MCF 10A (cell line): ENCODE results near the gene ZNF544. TPM values are rescaled to one million over a fixed set of nuclear protein-coding genes. Genes with fewer than 3 reads are reported as not detected.

ENCODE experiments used
- BruUV-seq: library from RNA; stranded (reverse); fragments of 400-500 nt; replicated peaks from 2 replicates; lab custom pipeline; 2021; lab: Mats Ljungman, UMichigan
- CTCF ChIA-PET: fragments of 300-600 bp; sonication (Branson Sonifier 250); formaldehyde crosslinking; extraction: SDS; loops from one replicate; lab custom pipeline; 2021; ENCODE audit warnings: antibody characterized with exemption, inconsistent platforms; lab: Yijun Ruan, JAX
- POLR2A ChIA-PET: fragments of 300-600, 350-650 bp; sonication (Branson Sonifier 250); formaldehyde crosslinking; extraction: SDS; loops from one replicate; lab custom pipeline; 2020; ENCODE audit warnings: antibody characterized with exemption, inconsistent platforms; lab: Yijun Ruan, JAX
- DNase-seq: peaks from one replicate; pipeline ENCODE4 v3.0.0-alpha.2; 2018; ENCODE audit not compliant: unreplicated experiment
- H3K27ac Mint-ChIP-seq: one replicate; pipeline ENCODE4 v1.8.0; 2022; ENCODE audit warnings: mild to moderate bottlenecking, low read depth, mixed read lengths; ENCODE audit not compliant: unreplicated experiment
- H3K27me3 Mint-ChIP-seq: one replicate; pipeline ENCODE4 v1.8.0; 2022; ENCODE audit warnings: mixed read lengths; ENCODE audit not compliant: insufficient read depth, unreplicated experiment
- H3K36me3 Mint-ChIP-seq: one replicate; pipeline ENCODE4 v1.8.0; 2022; ENCODE audit warnings: mild to moderate bottlenecking, moderate library complexity, mixed read lengths; ENCODE audit not compliant: insufficient read depth, unreplicated experiment
- H3K4me1 Mint-ChIP-seq: one replicate; pipeline ENCODE4 v1.8.0; 2022; ENCODE audit warnings: mixed read lengths; ENCODE audit not compliant: insufficient read depth, unreplicated experiment
- H3K4me3 Mint-ChIP-seq: one replicate; pipeline ENCODE4 v1.8.0; 2022; ENCODE audit warnings: mild to moderate bottlenecking, moderate library complexity, mixed read lengths; ENCODE audit not compliant: unreplicated experiment
- H3K9me3 Mint-ChIP-seq: one replicate; pipeline ENCODE4 v1.8.0; 2022; ENCODE audit warnings: mixed read lengths; ENCODE audit not compliant: unreplicated experiment
- CTCF ChIP-seq: fragments of 200-600 bp; IDR thresholded peaks from one replicate; pipeline ENCODE4 v1.8.0; 2022; ENCODE audit warnings: antibody characterized with exemption, mild to moderate bottlenecking; ENCODE audit not compliant: unreplicated experiment
- intact Hi-C: fragments of 100-400 bp; cut with micrococcal nuclease; formaldehyde crosslinking; loops from 2 replicates; pipeline ENCODE4 v1.14.1; 2022
- total RNA-seq: library from RNA; stranded (reverse); gene quantifications from 2 replicates; pipeline ENCODE4 v1.2.3, GENCODE V29; 2022

ZNF544 gene
- total RNA-seq, 1 experiment from 2014 or later = 42.3 TPM

- Mint-ChIP-seq H3K9me3 (no peaks in the 10 kb centered on the region), H3K27me3 (no peaks in the 10 kb centered on the region)
- BruUV-seq = no TSS peak
These were observed 82.7 kb downstream of the ZNF544 start for GRCh38 chr19:58311345-58311865.

More at GRCh38 chr19:58311345-58311865, 82.7 kb downstream of the ZNF544 start:
- intact Hi-C loops = no loop called here
- no peak overlapping the region for H3K27ac Mint-ChIP-seq
- H3K4me3 Mint-ChIP-seq = no peak overlapping the region
- H3K4me1 Mint-ChIP-seq = no peaks in the 10 kb centered on the region
- POLR2A ChIA-PET = interaction anchor here (1.1 kb wide), 1 partner anchor 15 kb away, joined by 4 read pairs; the partner anchor contains the start of gene ZSCAN22
- DNase-seq = no peak
- no peak for TF ChIP-seq CTCF
- CTCF ChIA-PET = no interaction called here
- peaks cover 76% of the 10 kb centered on the region for H3K36me3 Mint-ChIP-seq

Other genes starting within 250 kb of the ZNF544 start
- 0.71 and 0.98 TPM in 2 replicates for gene ZNF606, start 226.1 kb upstream of the ZNF544 start, total RNA-seq
- not detected in 2 replicates for gene ZSCAN1, start 194.9 kb upstream of the ZNF544 start, total RNA-seq
- not detected in 2 replicates for gene ZNF135, start 169.6 kb upstream of the ZNF544 start, total RNA-seq
- gene ZSCAN18, start 130.7 kb upstream of the ZNF544 start, total RNA-seq = not detected in 2 replicates
- 2.8 and 2.9 TPM in 2 replicates for gene ZNF329, start 78.1 kb upstream of the ZNF544 start, total RNA-seq
- gene ZNF274, start 45.9 kb upstream of the ZNF544 start, total RNA-seq = 21.1 and 27.1 TPM in 2 replicates
- 4.9 and 5.1 TPM in 2 replicates for gene ZNF8, start 50.0 kb downstream of the ZNF544 start, total RNA-seq
- 63.1 and 64.6 TPM in 2 replicates for gene ERVK3-1, start 76.5 kb downstream of the ZNF544 start, total RNA-seq
- gene ZSCAN22, start 98.1 kb downstream of the ZNF544 start, total RNA-seq = 3.8 and 4.7 TPM in 2 replicates
- gene A1BG, start 124.6 kb downstream of the ZNF544 start, total RNA-seq = 6.4 and 7.0 TPM in 2 replicates
- gene ZNF497, start 133.8 kb downstream of the ZNF544 start, total RNA-seq = 3.2 and 3.9 TPM in 2 replicates
- gene ZNF837, start 152.1 kb downstream of the ZNF544 start, total RNA-seq = 1.5 and 1.7 TPM in 2 replicates
- gene RPS5, start 158.4 kb downstream of the ZNF544 start, total RNA-seq = 1,779 and 1,872 TPM in 2 replicates
- gene RNF225, start 166.7 kb downstream of the ZNF544 start, total RNA-seq = 0.63 and 0.98 TPM in 2 replicates
- gene ZNF584, start 179.7 kb downstream of the ZNF544 start, total RNA-seq = 14.6 and 18.1 TPM in 2 replicates
- not detected in 2 replicates for gene ZNF132, start 211.2 kb downstream of the ZNF544 start, total RNA-seq
- 4.7 and 7.2 TPM in 2 replicates for gene ZNF324B, start 222.7 kb downstream of the ZNF544 start, total RNA-seq
- 6.5 and 7.9 TPM in 2 replicates for gene ZNF324, start 238.2 kb downstream of the ZNF544 start, total RNA-seq
- 8.3 and 10.3 TPM in 2 replicates for gene ZNF446, start 247.4 kb downstream of the ZNF544 start, total RNA-seq